PC-3 (cell line): ENCODE results near the gene UBC. TPM values are rescaled to one million over a fixed set of nuclear protein-coding genes. Genes with fewer than 3 reads are reported as not detected.
"Not testable (repeated sequence)": the region's sequence is repeated elsewhere in the genome, so short reads cannot be mapped to it uniquely, and the experiment has no call there.

Source experiments
- ATAC-seq: fragments of 200-7000 bp; cut with Tn5 transposase; 2 replicates; pipeline ENCODE4 v1.9.1; 2020; ENCODE audit warnings: mild to moderate bottlenecking, moderate library complexity
- BruUV-seq: library from RNA; stranded (reverse); fragments of 400-500 nt; replicated peaks from 2 replicates; lab custom pipeline; 2021; lab: Mats Ljungman, UMichigan
- CTCF ChIA-PET: fragments of 300-600 bp; sonication (Branson Sonifier 250); formaldehyde crosslinking; loops from one replicate; lab custom pipeline; 2022; ENCODE audit warnings: antibody characterized with exemption; lab: Charles Lee
- POLR2A ChIA-PET: fragments of 300-600 bp; sonication (Branson Sonifier 250); formaldehyde crosslinking; loops from one replicate; lab custom pipeline; 2022; ENCODE audit warnings: antibody characterized with exemption; ENCODE audit not compliant: unreplicated experiment; lab: Charles Lee
- DNase-seq: peaks from one replicate; pipeline ENCODE4 v3.0.0-alpha.2; 2015
- H2AFZ ChIP-seq: fragments of 300-600 bp; sonication (generic); 2 replicates; pipeline ENCODE4 v1.6.0; 2016; ENCODE audit warnings: antibody characterized with exemption, low read length
- H3F3A ChIP-seq: fragments of 300-600 bp; sonication (generic); one replicate; pipeline ENCODE4 v1.6.0; 2017; ENCODE audit warnings: antibody characterized with exemption, low read length, control low read depth, mild to moderate bottlenecking; ENCODE audit not compliant: unreplicated experiment
- H3K27ac ChIP-seq: fragments of 300-600 bp; sonication (generic); 2 replicates; pipeline ENCODE4 v1.5.1; 2016; ENCODE audit warnings: mild to moderate bottlenecking, low read length
- H3K27me3 ChIP-seq: fragments of 300-600 bp; sonication (generic); 2 replicates; pipeline ENCODE4 v1.6.1; 2016; ENCODE audit warnings: low read length, mixed read lengths
- H3K36me3 ChIP-seq: fragments of 300-600 bp; sonication (generic); 2 replicates; pipeline ENCODE4 v1.6.1; 2016; ENCODE audit warnings: low read depth, mixed run types, low read length, mixed read lengths
- H3K4me1 ChIP-seq: fragments of 300-600 bp; sonication (generic); 2 replicates; pipeline ENCODE4 v1.5.1; 2016; ENCODE audit warnings: low read length; ENCODE audit not compliant: insufficient read depth
- H3K4me2 ChIP-seq: fragments of 300-600 bp; sonication (generic); 2 replicates; pipeline ENCODE4 v1.6.0; 2016; ENCODE audit warnings: low read length
- H3K4me3 ChIP-seq: fragments of 300-600 bp; sonication (generic); 2 replicates; pipeline ENCODE4 v1.5.1; 2016; ENCODE audit warnings: mild to moderate bottlenecking, low read length, mixed read lengths
- H3K79me2 ChIP-seq: fragments of 300-600 bp; sonication (generic); 2 replicates; pipeline ENCODE4 v1.6.1; 2017; ENCODE audit warnings: low read length, mixed read lengths
- H3K9ac ChIP-seq: fragments of 300-600 bp; sonication (generic); 2 replicates; pipeline ENCODE4 v1.6.0; 2016; ENCODE audit warnings: mild to moderate bottlenecking, low read length
- H3K9me2 ChIP-seq: fragments of 300-600 bp; sonication (generic); replicated peaks from 2 replicates; pipeline ENCODE4 v1.6.1; 2016; ENCODE audit warnings: mixed run types, low read length, mixed read lengths
- H3K9me3 ChIP-seq: fragments of 300-600 bp; sonication (generic); 2 replicates; pipeline ENCODE4 v1.6.1; 2016; ENCODE audit warnings: low read length, mixed read lengths
- H4K20me1 ChIP-seq: fragments of 300-600 bp; sonication (generic); 2 replicates; pipeline ENCODE4 v1.6.1; 2016; ENCODE audit warnings: low read length, mixed read lengths
- EZH2 ChIP-seq: fragments of 300-600 bp; sonication (generic); IDR thresholded peaks from one replicate; pipeline ENCODE4 v1.6.1; 2017; ENCODE audit warnings: antibody characterized with exemption, mild to moderate bottlenecking, low read length; ENCODE audit not compliant: unreplicated experiment
- EZH2phosphoT487 ChIP-seq: fragments of 300-600 bp; sonication (generic); IDR thresholded peaks from 2 replicates; pipeline ENCODE4 v1.6.1; 2018; ENCODE audit warnings: mild to moderate bottlenecking, antibody characterized with exemption, low read length, borderline replicate concordance
- intact Hi-C: fragments of 100-400 bp; cut with micrococcal nuclease; formaldehyde crosslinking; loops from 2 replicates; pipeline ENCODE4 v1.9.0; 2023
- total RNA-seq: library from RNA; depleted of rRNA; stranded (reverse); fragments of >200 nt; gene quantifications from 2 replicates; pipeline ENCODE4 v1.2.3, GENCODE V29; 2014
- TF ChIP-seq, protein P1 (sequence below): fragments of 300-600 bp; sonication (generic); conservative IDR thresholded peaks from 2 replicates; pipeline ENCODE4 v1.5.1; 2017; ENCODE audit warnings: antibody characterized with exemption, low read depth, mild to moderate bottlenecking, low read length

The UBC gene
- total RNA-seq, 1 experiment from 2014 or later: 1,587 TPM

DNA sequence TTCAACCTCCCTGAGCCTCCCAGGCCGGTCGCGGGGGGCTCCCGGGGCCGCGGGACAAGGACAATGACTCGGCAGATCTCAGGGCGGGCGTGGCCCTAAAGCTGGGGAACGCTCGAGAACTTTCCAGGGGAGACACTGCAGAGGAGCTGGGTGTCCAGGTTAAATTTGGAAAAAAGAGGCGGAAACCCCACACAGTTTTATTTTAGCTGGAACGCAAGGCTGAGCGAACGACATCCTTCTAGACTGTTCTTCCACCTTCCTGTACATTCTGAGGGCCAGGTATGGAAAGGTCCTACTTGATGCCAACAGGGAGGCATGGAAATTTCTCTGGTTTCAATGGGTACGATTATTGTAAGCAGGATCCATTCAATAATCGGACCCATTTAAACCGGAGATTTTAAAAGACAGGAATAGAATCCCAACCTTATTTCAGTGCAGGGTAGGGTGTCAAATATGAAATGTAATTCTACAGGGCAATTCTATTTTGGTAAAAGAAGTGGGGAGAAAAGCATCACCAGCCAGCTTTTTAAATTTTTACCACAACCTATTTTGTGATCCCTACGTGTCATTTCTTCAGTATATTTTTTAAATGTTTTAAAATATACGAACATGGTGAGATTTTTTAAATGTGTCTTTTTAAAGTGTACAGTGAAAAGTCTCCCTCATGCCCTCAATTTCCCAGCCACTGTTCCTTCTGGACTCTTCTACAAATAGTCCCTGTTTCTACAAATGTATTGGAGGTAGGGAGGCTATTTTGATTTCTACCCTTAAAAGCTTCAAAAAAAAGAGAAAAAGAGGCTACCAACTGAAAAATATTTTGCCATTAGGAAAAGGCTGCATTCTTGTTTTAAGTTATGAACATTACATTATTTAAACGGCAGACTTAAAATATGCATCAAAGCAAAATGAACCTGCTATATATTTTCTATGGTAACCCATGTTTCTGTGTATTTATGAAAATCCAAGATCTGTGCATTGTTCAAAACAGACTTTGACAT is 1.1 kb upstream of the UBC start:
- DNase-seq (peak; percentile 45), ATAC-seq (no peak; the same call in 1 of the 2 replicates)
- Histone ChIP-seq H3K36me3 (peaks cover 29% of the 10 kb centered on the region), H2AFZ (peak overlapping the region; percentile 43), H3F3A (peaks cover 28% of the 10 kb centered on the region), H3K9ac (peak overlapping the region; percentile 92), H4K20me1 (peaks cover 34% of the 10 kb centered on the region), H3K4me3 (peak overlapping the region; percentile 94), H3K9me2 (no peaks in the 10 kb centered on the region), H3K27me3 (no peaks in the 10 kb centered on the region), H3K9me3 (no peaks in the 10 kb centered on the region), H3K4me1 (peaks cover 55% of the 10 kb centered on the region), H3K27ac (peak overlapping the region; percentile 98), H3K4me2 (peak overlapping the region; percentile 93), H3K79me2 (peaks cover 49% of the 10 kb centered on the region)
- BruUV-seq: TSS peak; percentile 76
- no peak for TF ChIP-seq EZH2
- TF ChIP-seq EZH2phosphoT487: no peak
- TF ChIP-seq, protein P1, sequence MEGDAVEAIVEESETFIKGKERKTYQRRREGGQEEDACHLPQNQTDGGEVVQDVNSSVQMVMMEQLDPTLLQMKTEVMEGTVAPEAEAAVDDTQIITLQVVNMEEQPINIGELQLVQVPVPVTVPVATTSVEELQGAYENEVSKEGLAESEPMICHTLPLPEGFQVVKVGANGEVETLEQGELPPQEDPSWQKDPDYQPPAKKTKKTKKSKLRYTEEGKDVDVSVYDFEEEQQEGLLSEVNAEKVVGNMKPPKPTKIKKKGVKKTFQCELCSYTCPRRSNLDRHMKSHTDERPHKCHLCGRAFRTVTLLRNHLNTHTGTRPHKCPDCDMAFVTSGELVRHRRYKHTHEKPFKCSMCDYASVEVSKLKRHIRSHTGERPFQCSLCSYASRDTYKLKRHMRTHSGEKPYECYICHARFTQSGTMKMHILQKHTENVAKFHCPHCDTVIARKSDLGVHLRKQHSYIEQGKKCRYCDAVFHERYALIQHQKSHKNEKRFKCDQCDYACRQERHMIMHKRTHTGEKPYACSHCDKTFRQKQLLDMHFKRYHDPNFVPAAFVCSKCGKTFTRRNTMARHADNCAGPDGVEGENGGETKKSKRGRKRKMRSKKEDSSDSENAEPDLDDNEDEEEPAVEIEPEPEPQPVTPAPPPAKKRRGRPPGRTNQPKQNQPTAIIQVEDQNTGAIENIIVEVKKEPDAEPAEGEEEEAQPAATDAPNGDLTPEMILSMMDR: no peak
- intact Hi-C loops: loop anchor here (5.0 kb wide), 2 partner anchors 72 to 528 kb away; partner anchors contain the start of gene DHX37
- ChIA-PET POLR2A (interaction anchor here (0.5 to 1.5 kb wide), 8 partner anchors 9 to 529 kb away, joined by 3 to 13 read pairs (median 4); no protein-coding TSS in a partner anchor), CTCF (interaction anchor here (0.5 to 2.6 kb wide), 5 partner anchors 9 to 83 kb away, joined by 4 to 21 read pairs (median 6); no protein-coding TSS in a partner anchor)

DNA sequence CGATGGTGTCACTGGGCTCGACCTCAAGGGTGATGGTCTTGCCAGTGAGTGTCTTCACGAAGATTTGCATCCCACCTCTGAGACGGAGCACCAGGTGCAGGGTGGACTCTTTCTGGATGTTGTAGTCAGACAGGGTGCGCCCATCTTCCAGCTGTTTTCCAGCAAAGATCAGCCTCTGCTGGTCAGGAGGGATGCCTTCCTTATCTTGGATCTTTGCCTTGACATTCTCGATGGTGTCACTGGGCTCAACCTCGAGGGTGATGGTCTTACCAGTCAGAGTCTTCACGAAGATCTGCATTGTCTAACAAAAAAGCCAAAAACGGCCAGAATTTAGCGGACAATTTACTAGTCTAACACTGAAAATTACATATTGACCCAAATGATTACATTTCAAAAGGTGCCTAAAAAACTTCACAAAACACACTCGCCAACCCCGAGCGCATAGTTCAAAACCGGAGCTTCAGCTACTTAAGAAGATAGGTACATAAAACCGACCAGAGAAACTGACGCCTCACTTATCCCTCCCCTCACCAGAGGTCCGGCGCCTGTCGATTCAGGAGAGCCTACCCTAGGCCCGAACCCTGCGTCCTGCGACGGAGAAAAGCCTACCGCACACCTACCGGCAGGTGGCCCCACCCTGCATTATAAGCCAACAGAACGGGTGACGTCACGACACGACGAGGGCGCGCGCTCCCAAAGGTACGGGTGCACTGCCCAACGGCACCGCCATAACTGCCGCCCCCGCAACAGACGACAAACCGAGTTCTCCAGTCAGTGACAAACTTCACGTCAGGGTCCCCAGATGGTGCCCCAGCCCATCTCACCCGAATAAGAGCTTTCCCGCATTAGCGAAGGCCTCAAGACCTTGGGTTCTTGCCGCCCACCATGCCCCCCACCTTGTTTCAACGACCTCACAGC is 717 bp downstream of the UBC start:
- BruUV-seq: no TSS peak
- intact Hi-C loops: no loop called here
- TF ChIP-seq EZH2: no peak
- TF ChIP-seq EZH2phosphoT487: no peak
- TF ChIP-seq, protein P1: peak; percentile 66
- Histone ChIP-seq H3K9me2 (no peaks in the 10 kb centered on the region), H3K4me3 (peak overlapping the region; percentile 94), H3K79me2 (peaks cover 57% of the 10 kb centered on the region), H3K4me2 (peak overlapping the region; percentile 93), H3K36me3 (peaks cover 29% of the 10 kb centered on the region), H3K9ac (peak overlapping the region; percentile 92), H3K27ac (peak overlapping the region; percentile 98), H4K20me1 (peaks cover 45% of the 10 kb centered on the region), H3F3A (peaks cover 44% of the 10 kb centered on the region), H2AFZ (no peak overlapping the region), H3K9me3 (no peaks in the 10 kb centered on the region), H3K27me3 (no peaks in the 10 kb centered on the region), H3K4me1 (peaks cover 44% of the 10 kb centered on the region)
- DNase-seq (peak; percentile 89), ATAC-seq (peak; percentile 5)
- ChIA-PET POLR2A (interaction anchor here (0.7 to 1.0 kb wide), 3 partner anchors 9 to 234 kb away, joined by 3 to 10 read pairs (median 10); no protein-coding TSS in a partner anchor), CTCF (no interaction called here)

DNA sequence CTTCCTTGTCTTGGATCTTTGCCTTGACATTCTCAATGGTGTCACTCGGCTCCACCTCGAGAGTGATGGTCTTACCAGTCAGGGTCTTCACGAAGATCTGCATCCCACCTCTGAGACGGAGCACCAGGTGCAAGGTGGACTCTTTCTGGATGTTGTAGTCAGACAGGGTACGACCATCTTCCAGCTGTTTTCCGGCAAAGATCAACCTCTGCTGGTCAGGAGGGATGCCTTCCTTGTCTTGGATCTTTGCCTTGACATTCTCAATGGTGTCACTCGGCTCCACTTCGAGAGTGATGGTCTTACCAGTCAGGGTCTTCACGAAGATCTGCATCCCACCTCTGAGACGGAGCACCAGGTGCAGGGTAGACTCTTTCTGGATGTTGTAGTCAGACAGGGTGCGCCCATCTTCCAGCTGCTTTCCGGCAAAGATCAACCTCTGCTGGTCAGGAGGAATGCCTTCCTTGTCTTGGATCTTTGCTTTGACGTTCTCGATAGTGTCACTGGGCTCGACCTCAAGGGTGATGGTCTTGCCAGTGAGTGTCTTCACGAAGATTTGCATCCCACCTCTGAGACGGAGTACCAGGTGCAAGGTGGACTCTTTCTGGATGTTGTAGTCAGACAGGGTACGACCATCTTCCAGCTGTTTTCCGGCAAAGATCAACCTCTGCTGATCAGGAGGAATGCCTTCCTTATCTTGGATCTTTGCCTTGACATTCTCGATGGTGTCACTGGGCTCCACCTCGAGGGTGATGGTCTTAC is 1.7 kb downstream of the UBC start:
- TSS peak; percentile 36 for BruUV-seq
- H3K9ac ChIP-seq: peak overlapping the region; percentile 92; the same call in 1 of the 2 replicates
- CTCF ChIA-PET, DNase-seq, POLR2A ChIA-PET, H3K27ac ChIP-seq, intact Hi-C loops, H3K9me3 ChIP-seq, ATAC-seq, H3K27me3 ChIP-seq, H3K9me2 ChIP-seq, H2AFZ ChIP-seq: not testable (repeated sequence)
- peak overlapping the region; percentile 93 for H3K4me2 ChIP-seq
- H3K4me1 ChIP-seq: peaks cover 33% of the 10 kb centered on the region
- H3F3A ChIP-seq: peaks cover 44% of the 10 kb centered on the region
- H3K79me2 ChIP-seq: peaks cover 57% of the 10 kb centered on the region
- H4K20me1 ChIP-seq: peaks cover 45% of the 10 kb centered on the region
- peak overlapping the region; percentile 94 for H3K4me3 ChIP-seq
- H3K36me3 ChIP-seq: peaks cover 29% of the 10 kb centered on the region

DNA sequence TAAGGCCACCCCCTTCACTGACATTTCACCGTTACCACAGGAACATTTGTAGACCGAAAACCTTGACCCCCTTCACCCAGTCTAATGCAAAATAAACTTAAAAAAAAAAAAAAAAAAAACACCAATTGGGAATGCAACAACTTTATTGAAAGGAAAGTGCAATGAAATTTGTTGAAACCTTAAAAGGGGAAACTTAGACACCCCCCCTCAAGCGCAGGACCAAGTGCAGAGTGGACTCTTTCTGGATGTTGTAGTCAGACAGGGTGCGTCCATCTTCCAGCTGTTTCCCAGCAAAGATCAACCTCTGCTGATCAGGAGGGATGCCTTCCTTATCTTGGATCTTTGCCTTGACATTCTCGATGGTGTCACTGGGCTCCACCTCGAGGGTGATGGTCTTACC is 2.9 kb downstream of the UBC start:
- H3K9ac ChIP-seq: not testable (repeated sequence)

More for the DNA sequence above, 2.9 kb downstream of the UBC start:
- CTCF ChIA-PET, DNase-seq, POLR2A ChIA-PET, H3K27ac ChIP-seq, H3K9me2 ChIP-seq, ATAC-seq, H3K9me3 ChIP-seq, H3K27me3 ChIP-seq, H2AFZ ChIP-seq, BruUV-seq, intact Hi-C loops: not testable (repeated sequence)
- H3K79me2 ChIP-seq: peaks cover 57% of the 10 kb centered on the region
- peaks cover 29% of the 10 kb centered on the region for H3K4me1 ChIP-seq
- H3K4me2 ChIP-seq: peak overlapping the region; percentile 68
- H3F3A ChIP-seq: peaks cover 43% of the 10 kb centered on the region
- peak overlapping the region; percentile 59 for H3K4me3 ChIP-seq
- peaks cover 29% of the 10 kb centered on the region for H3K36me3 ChIP-seq
- H4K20me1 ChIP-seq: peaks cover 45% of the 10 kb centered on the region
